GM13976 (cell line): ENCODE results near the gene RNF157.

Experiments
- DNase-seq: peaks from one replicate; pipeline ENCODE4 v3.0.0; 2012; ENCODE audit warnings: low spot score
- CTCF ChIP-seq: IDR thresholded peaks from 2 replicates; pipeline ENCODE4 v1.5.1; 2012; ENCODE audit warnings: borderline replicate concordance, mild to moderate bottlenecking; ENCODE audit not compliant: insufficient read depth; ENCODE audit errors: extremely low read depth, missing control alignments, control extremely low read depth
- in situ Hi-C: fragments of 300-500 bp; cut with MboI; formaldehyde crosslinking; loops from one replicate; pipeline ENCODE4 v1.12.0; 2022; ENCODE audit warnings: low sequenced_read_pairs, mixed read lengths, inconsistent platforms; ENCODE audit not compliant: unreplicated experiment

The RNF157 gene

DNA sequence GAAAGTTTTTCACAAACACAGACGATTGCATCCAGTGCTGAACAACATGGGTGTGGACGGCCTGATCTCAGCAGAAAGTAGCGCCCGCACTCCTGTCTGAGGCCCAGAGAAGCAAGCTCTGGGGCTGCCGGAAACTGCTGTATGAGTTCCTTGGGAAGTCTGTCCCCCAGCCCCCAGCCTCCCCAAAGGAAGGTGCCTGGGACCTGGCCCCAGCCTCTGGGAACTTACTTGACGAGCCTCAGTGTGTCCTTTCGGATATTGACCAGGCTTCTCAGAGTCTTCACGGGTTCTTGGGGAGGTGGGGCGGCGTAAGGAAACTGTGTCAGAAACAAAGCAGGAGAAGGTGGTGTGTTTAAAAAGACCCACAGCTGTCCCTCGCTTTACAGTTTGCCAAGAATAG lies 66.8 kb downstream of the RNF157 start:
- DNase-seq = no peak
- in situ Hi-C loops = no loop called here
- TF ChIP-seq CTCF = no peak

- TF ChIP-seq CTCF = no peak
- DNase-seq = no peak
- in situ Hi-C loops = no loop called here
Observed at GRCh38 chr17:76171706-76172105, 68.6 kb downstream of the RNF157 start.

GRCh38 chr17:76170114-76170513 lies 70.2 kb downstream of the RNF157 start:
- in situ Hi-C loops = no loop called here
- no peak for TF ChIP-seq CTCF

GRCh38 chr17:76166906-76167305 lies 73.4 kb downstream of the RNF157 start:
- in situ Hi-C loops = no loop called here
- DNase-seq = no peak
- TF ChIP-seq CTCF = no peak

More at GRCh38 chr17:76170114-76170513, 70.2 kb downstream of the RNF157 start:
- DNase-seq = no peak

DNA sequence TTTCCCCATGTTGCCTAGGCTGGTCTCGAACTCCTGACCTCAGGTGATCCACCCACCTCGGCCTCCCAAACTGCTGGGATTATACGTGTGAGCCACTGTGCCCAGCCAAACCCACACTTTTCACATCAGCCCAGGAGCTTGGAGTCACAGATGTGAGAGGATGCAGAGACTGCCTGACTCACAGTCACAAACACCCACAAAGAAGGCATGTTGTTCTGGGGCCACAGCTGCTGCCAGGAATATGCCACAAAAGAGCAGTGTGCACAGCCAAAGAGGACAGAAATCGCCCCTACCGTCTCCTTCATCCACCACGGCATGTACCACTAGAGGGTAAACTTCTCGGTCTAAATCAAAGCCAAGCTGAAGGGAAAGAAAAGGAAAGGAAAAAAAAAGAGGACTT lies 74.1 kb downstream of the RNF157 start:
- TF ChIP-seq CTCF = no peak
- no peak for DNase-seq
- in situ Hi-C loops = no loop called here

DNA sequence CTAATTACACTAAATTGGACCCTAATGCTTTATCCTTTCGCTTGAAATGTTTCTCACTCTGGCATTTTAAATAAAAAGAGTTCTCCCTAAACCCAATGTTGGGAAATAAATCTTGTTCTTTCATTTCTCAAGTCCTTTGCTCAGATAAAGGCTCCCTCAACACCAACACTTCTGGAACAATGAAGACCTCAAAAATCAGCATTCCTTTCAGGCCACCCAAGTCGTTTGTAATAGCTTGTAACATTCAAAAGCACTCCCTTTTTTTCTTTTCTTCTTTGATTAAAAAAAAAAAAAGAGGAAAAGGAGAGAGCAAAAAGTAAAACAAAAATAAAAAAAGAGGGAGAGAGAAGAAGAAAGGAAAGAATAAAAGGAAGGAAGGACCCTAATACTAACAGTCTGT lies 76.0 kb downstream of the RNF157 start:
- in situ Hi-C loops = no loop called here
- no peak for DNase-seq
- TF ChIP-seq CTCF = no peak

DNA sequence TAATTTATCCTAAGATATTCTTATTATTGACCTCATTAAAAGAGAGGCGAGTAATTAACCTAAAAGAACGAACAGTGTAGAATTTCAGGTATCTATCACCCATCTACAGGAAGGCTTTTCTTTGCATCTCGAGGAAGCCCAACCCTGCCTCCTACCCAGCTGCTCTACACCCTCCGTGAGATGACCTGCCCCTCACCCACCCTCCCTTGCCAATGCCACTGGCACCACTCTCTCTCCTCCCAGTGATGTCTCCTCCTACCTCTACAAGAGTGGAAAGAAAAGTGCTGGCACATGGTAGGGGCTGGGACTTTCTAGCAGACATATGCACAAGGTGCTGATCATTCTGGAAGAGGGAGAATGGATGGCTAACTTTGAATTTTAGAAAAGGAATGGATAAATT lies 76.4 kb downstream of the RNF157 start:
- in situ Hi-C loops = no loop called here
- no peak for DNase-seq
- TF ChIP-seq CTCF = no peak
